Epithelial cell of esophagus (primary cell): Measurements from ENCODE around the gene VIPR1.

ENCODE experiments used
- DNase-seq: peaks from one replicate; pipeline ENCODE4 v3.0.0; 2010; ENCODE audit warnings: low read depth
- H3K4me3 ChIP-seq: 2 replicates; pipeline ENCODE4 v1.5.1; 2011; ENCODE audit warnings: mild to moderate bottlenecking, low read length, control low read depth
- CTCF ChIP-seq: IDR thresholded peaks from 2 replicates; pipeline ENCODE4 v1.5.1; 2011; ENCODE audit warnings: low read depth, mild to moderate bottlenecking, low read length, control low read depth, inconsistent platforms; ENCODE audit not compliant: insufficient read depth; ENCODE audit errors: missing control alignments

Gene VIPR1

GRCh38 chr3:42502429-42503250, at the start of gene VIPR1:
VIPR1 (plus strand) TSS chr3:42502643; CDS start chr3:42502736, 93 bp downstream.
- peak; percentile 92 for DNase-seq
- no peak for TF ChIP-seq CTCF
- peak within 1 kb of the TSS; percentile 48 for H3K4me3 ChIP-seq

GRCh38 chr3:42456211-42456610, 46.2 kb upstream of the VIPR1 start:
- TF ChIP-seq CTCF, result no peak
- DNase-seq, result no peak

GRCh38 chr3:42459151-42459550, 43.3 kb upstream of the VIPR1 start:
- no peak for DNase-seq
- TF ChIP-seq CTCF, result no peak

More at GRCh38 chr3:42456211-42456610, 46.2 kb upstream of the VIPR1 start:
- no peak overlapping the region for H3K4me3 ChIP-seq

GRCh38 chr3:42461762-42462161, 40.7 kb upstream of the VIPR1 start:
- no peak for DNase-seq
- TF ChIP-seq CTCF, result no peak
- H3K4me3 ChIP-seq, result no peak overlapping the region

More at GRCh38 chr3:42459151-42459550, 43.3 kb upstream of the VIPR1 start:
- no peak overlapping the region for H3K4me3 ChIP-seq

- no peak for TF ChIP-seq CTCF
- no peak for DNase-seq
- no peak overlapping the region for H3K4me3 ChIP-seq
These were observed 39.4 kb upstream of the VIPR1 start for GRCh38 chr3:42463093-42463492.

- no peak for TF ChIP-seq CTCF
- no peak overlapping the region for H3K4me3 ChIP-seq
- no peak for DNase-seq
These were observed 34.3 kb upstream of the VIPR1 start for GRCh38 chr3:42468111-42468510.

- TF ChIP-seq CTCF, result no peak
- DNase-seq, result no peak
- H3K4me3 ChIP-seq, result no peak overlapping the region
These were observed 29.9 kb upstream of the VIPR1 start for GRCh38 chr3:42472555-42472954.
